ENCODE data around the gene TMEM11. TPM values are rescaled to one million over a fixed set of nuclear protein-coding genes. Genes with fewer than 3 reads are reported as not detected.

Gene TMEM11
- total and polyA plus RNA-seq, 4 donors, result 9.3 to 20.8 (median 11.6) TPM

GRCh38 chr17:21166595-21167210, 47.3 kb downstream of the TMEM11 start:
- no peak overlapping the region for H3K9ac ChIP-seq (ENCODE audit: low read depth in 1 of 2, low read length in 2 of 2)
- H3K4me1 ChIP-seq (ENCODE audit: control insufficient read depth in 4 of 4, insufficient read depth in 4 of 4, low read length in 3 of 4), result peaks cover 3 to 19% (median 12%) of the 10 kb centered on the region in 4 donors
- H3K27ac ChIP-seq (ENCODE audit: low read depth in 1 of 2, low read length in 2 of 2), result no peak overlapping the region
- no peak for TF ChIP-seq CTCF (IDR thresholded peaks at IDR 0.05; ENCODE audit: low read depth, low read length, missing input control)
- TF ChIP-seq HNF4A (conservative IDR thresholded peaks at IDR 0.05), result peak in 1 of 2 donors; percentile 0
- TF ChIP-seq JUND (IDR thresholded peaks at IDR 0.05), result no peak
- no peak for TF ChIP-seq MAX (IDR thresholded peaks at IDR 0.05)
- TF ChIP-seq NR2F2 (IDR thresholded peaks at IDR 0.05), result no peak
- TF ChIP-seq RXRA (IDR thresholded peaks at IDR 0.05), result peak in 1 of 2 donors; percentile 18
- WGBS, result 76% methylated on average over 5 of the region's 5 CpGs
- H3K4me3 ChIP-seq (ENCODE audit: low read depth in 1 of 3, low read length in 3 of 3), result no peak overlapping the region
- no peak for DNase-seq (ENCODE audit: low spot score)
- no peaks in the 10 kb centered on the region for H3K27me3 ChIP-seq (ENCODE audit: control insufficient read depth in 4 of 4, insufficient read depth in 4 of 4, low read length in 3 of 4)
- no peaks in the 10 kb centered on the region for H3K9me3 ChIP-seq (ENCODE audit: control insufficient read depth in 4 of 4, low read length in 3 of 4)
- H3K36me3 ChIP-seq (ENCODE audit: control insufficient read depth in 4 of 4, insufficient read depth in 3 of 4, low read depth in 1 of 4, low read length in 3 of 4), result no peaks in the 10 kb centered on the region

GRCh38 chr17:21165922-21166594, 47.9 kb downstream of the TMEM11 start:
- Histone ChIP-seq H3K27ac (ENCODE audit: low read depth in 1 of 2, low read length in 2 of 2) (no peak overlapping the region), H3K9me3 (ENCODE audit: control insufficient read depth in 4 of 4, low read length in 3 of 4) (no peaks in the 10 kb centered on the region), H3K36me3 (ENCODE audit: control insufficient read depth in 4 of 4, insufficient read depth in 3 of 4, low read depth in 1 of 4, low read length in 3 of 4) (no peaks in the 10 kb centered on the region), H3K4me1 (ENCODE audit: control insufficient read depth in 4 of 4, insufficient read depth in 4 of 4, low read length in 3 of 4) (peaks cover 3 to 19% (median 16%) of the 10 kb centered on the region in 4 donors), H3K27me3 (ENCODE audit: control insufficient read depth in 4 of 4, insufficient read depth in 4 of 4, low read length in 3 of 4) (no peaks in the 10 kb centered on the region), H3K9ac (ENCODE audit: low read depth in 1 of 2, low read length in 2 of 2) (no peak overlapping the region), H3K4me3 (ENCODE audit: low read depth in 1 of 3, low read length in 3 of 3) (no peak overlapping the region)
- no peak for TF ChIP-seq SP1 (IDR thresholded peaks at IDR 0.05)
- no peak for TF ChIP-seq HNF4G (IDR thresholded peaks at IDR 0.05)
- peak in 1 of 2 donors; percentile 43 for TF ChIP-seq HNF4A (conservative IDR thresholded peaks at IDR 0.05)
- TF ChIP-seq ZBTB33 (IDR thresholded peaks at IDR 0.05), result no peak
- 91% methylated on average over 11 of the region's 11 CpGs for WGBS
- DNase-seq (ENCODE audit: low spot score), result no peak

GRCh38 chr17:21164620-21165019, 49.3 kb downstream of the TMEM11 start:
- Histone ChIP-seq H3K27me3 (ENCODE audit: control insufficient read depth in 4 of 4, insufficient read depth in 4 of 4, low read length in 3 of 4) (no peaks in the 10 kb centered on the region), H3K27ac (ENCODE audit: low read depth in 1 of 2, low read length in 2 of 2) (no peak overlapping the region), H3K36me3 (ENCODE audit: control insufficient read depth in 4 of 4, insufficient read depth in 3 of 4, low read depth in 1 of 4, low read length in 3 of 4) (no peaks in the 10 kb centered on the region), H3K4me3 (ENCODE audit: low read depth in 1 of 3, low read length in 3 of 3) (no peak overlapping the region), H3K4me1 (ENCODE audit: control insufficient read depth in 4 of 4, insufficient read depth in 4 of 4, low read length in 3 of 4) (peaks cover 0 to 19% (median 15%) of the 10 kb centered on the region in 4 donors), H3K9ac (ENCODE audit: low read depth in 1 of 2, low read length in 2 of 2) (no peak overlapping the region), H3K9me3 (ENCODE audit: control insufficient read depth in 4 of 4, low read length in 3 of 4) (no peaks in the 10 kb centered on the region)
- WGBS, result 95% methylated on average over 5 of the region's 5 CpGs
- DNase-seq (ENCODE audit: low spot score), result no peak
- TF ChIP-seq HNF4A (conservative IDR thresholded peaks at IDR 0.05) (no peak), RAD21 (IDR thresholded peaks at IDR 0.05) (no peak), RXRA (IDR thresholded peaks at IDR 0.05) (no peak), TAF1 (conservative IDR thresholded peaks at IDR 0.05) (no peak), ZBTB33 (IDR thresholded peaks at IDR 0.05) (no peak), HNF4G (IDR thresholded peaks at IDR 0.05) (no peak), CTCF (IDR thresholded peaks at IDR 0.05; ENCODE audit: low read depth, low read length, missing input control) (no peak), FOXA2 (IDR thresholded peaks at IDR 0.05) (no peak), REST (IDR thresholded peaks at IDR 0.05) (no peak)

Measured in liver (tissue), 9 donors.